COR-L47 (cell line): Measurements from ENCODE around the gene ESR1.
"Not testable (repeated sequence)": the region's sequence is repeated elsewhere in the genome, so short reads cannot be mapped to it uniquely, and the experiment has no call there.

ENCODE experiments used
- DNase-seq: peaks from one replicate; lab custom pipeline; 2025; lab: John Stamatoyannopoulos, UW

The ESR1 gene

GRCh38 chr6:151894426-151894825 lies 86.9 kb downstream of the ESR1 start:
- DNase-seq: not testable (repeated sequence)

DNA sequence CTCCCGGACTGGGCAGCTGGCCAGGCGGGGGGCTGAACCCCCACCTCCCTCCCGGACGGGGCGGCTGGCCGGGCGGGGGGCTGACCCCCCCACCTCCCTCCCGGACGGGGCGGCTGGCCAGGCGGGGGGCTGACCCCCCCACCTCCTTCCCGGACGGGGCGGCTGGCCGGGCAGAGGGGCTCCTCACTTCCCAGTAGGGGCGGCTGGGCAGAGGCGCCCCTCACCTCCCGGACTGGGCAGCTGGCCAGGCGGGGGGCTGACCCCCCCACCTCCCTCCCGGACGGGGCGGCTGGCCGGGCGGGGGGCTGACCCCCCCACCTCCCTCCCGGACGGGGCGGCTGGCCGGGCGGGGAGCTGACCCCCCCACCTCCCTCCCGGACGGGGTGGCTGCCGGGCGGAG lies 91.7 kb downstream of the ESR1 start:
- DNase-seq: not testable (repeated sequence)

DNA sequence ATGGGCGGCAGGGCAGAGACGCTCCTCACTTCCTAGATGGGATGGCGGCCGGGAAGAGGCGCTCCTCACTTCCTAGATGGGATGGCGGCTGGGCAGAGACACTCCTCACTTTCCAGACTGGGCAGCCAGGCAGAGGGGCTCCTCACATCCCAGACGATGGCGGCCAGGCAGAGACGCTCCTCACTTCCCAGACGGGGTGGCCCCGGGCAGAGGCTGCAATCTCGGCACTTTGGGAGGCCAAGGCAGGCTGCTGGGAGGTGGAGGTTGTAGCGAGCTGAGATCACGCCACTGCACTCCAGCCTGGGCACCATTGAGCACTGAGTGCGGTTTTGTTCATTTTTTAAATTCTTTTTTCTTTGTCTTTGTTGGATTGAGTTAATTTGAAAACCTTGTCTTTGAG lies 92.3 kb downstream of the ESR1 start:
- DNase-seq: not testable (repeated sequence)

- no peak for DNase-seq
Observed at GRCh38 chr6:151900256-151900655, 92.8 kb downstream of the ESR1 start.

- DNase-seq: no peak
Observed at GRCh38 chr6:151901009-151901411, 93.5 kb downstream of the ESR1 start.

DNA sequence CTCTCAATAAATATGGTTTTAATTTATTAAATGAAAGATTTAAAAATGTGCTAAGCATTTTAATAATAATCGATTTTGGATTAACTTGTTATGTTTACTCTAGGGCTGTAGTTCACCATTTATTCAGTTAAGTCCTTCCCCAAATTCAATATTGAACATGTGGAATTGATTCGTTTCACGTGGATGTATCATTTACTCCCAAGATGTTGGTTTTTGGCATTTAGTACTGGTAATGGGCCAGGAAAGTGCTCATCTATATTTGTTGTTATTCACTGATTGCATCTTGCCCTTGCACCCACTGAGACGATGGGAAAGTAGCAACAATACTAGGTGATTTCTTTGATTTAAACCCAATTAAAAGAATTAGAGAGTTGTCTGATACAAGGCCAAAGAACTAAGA lies 97.1 kb downstream of the ESR1 start:
- no peak for DNase-seq

DNA sequence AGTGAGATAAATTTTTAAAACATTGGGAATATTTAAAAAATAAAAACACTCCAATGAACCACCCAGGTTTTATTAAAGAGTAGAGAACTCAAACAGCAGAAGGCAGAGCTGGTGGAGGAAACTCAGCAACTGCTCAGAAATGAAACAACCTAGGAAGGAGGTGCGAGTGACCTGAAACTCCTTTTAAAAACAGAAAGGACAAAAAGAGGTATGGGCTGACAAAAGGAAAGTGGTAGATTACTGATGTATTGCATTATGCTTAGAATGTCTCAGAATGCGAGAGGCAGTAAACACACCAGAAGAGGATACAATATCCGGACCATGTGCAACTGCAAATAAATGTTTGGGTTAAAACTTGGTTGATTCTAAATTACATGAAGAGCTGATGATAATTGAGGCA lies 97.6 kb downstream of the ESR1 start:
- no peak for DNase-seq

- DNase-seq: no peak
Observed at GRCh38 chr6:151905854-151906253, 98.4 kb downstream of the ESR1 start.

GRCh38 chr6:151911401-151911800 lies 103.9 kb downstream of the ESR1 start:
- no peak for DNase-seq

DNA sequence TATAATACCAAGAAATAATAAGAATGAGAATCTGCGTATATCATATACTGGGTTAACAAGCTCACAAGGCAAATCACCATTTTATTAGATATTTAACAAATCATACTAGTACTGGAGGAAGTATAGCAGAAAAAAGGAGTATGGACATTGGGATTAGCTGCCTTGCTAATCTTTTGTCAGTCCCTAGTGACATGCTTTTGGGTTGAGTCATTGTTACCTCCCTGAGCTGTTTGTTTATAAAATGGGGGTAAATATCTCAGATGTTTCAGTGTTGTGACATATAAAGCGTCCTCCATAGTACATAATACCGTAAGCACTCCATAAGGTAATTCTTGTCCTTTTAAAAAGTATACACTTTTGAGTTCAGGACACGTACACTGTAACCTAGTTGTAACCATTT lies 107.0 kb downstream of the ESR1 start:
- DNase-seq: no peak

DNA sequence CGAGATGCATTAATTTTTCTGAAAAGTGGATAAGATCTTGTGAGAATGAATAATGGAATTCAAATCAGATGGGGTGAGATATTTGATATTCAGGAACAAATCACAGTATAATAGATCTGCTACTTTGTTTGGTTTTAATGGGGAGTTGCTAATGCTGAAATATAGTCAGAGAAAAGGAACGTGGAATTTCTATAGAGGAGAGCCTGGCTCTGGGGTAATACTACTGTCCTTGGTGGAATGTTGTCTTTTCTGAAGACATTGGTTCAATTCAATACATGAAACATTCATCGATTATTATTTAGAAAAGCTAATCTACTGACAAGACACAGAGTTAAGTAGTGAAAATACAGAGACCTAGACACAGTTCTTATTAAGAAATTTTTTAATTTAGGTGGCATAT lies 108.6 kb downstream of the ESR1 start:
- no peak for DNase-seq

GRCh38 chr6:151916680-151917164 lies 109.2 kb downstream of the ESR1 start:
- no peak for DNase-seq

DNA sequence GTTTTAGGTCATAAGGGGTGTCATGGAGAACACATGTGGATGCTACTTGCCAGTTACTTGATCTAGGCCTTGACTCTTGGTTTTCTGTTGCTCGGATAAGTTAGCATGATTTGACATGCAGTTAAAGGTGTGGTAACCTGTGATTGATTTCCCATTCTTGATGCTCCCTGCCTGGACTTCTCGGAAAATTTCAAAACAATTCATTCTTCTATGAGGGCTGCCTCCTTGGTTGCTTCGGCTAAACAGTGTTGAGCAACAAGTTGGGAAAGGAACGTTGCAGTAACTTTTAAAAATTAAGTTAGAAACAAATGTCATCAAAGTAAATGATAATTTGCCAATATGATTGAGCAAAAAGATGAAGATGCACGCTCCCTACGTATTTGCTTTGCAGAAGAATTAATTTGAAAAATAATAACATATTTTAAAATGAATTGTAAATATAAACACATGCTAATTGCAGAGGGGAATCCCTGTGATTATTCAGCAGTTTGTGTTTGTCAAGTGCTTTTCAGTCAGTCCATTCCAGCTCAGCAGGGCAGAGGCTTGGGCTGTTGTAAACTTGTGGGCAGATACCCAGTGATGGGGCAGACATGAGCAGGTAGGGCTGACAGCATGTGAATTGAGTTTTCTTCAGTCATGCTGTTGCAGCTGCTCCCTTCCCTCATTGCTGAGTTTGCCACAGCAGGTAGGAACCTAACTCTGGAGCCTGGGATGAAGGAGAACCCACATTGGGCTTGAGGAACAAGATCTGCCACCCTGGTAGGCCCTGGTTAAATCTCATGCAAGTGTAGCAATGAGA lies 110.2 kb downstream of the ESR1 start:
- no peak for DNase-seq

GRCh38 chr6:151940307-151940706 lies 132.8 kb downstream of the ESR1 start:
- DNase-seq: no peak

DNA sequence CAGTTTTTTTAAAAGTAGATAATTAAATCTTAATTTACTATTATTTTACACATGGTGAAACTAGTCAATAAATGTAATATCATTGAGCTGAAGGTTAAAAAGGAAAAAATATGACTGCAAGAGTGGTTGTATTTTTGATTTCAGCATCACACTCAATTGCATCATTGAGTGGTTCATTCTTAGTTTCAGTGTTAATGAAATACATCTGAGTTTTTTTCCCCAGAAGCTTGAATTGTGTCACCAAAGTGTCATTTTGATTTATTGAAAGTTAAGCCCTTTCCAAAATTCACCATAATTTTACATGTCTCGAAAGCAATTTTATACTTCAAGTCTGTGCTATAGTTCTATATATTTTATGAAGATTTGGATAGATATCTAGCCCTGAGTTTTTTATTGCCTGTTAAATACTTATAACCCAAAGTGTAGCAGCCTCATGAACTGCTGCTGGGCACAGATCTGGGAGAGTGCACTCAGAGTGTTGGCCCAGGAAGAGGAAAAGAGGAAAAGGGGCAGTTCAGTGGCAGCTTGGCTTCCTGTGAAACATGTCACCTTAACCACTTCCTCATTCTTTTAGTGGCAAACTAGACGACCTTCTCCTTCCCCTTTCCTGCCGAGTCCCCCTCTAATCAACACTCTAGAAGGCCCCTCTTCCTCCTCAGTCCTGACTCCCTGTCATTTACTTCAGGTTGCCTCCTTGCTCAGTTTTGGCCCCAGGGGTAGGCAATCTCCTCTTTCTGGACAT lies 140.7 kb downstream of the ESR1 start:
- DNase-seq: no peak

GRCh38 chr6:151958332-151958731 lies 150.8 kb downstream of the ESR1 start:
- DNase-seq: no peak

- DNase-seq: no peak
Observed at GRCh38 chr6:151959086-151959485, 151.6 kb downstream of the ESR1 start.

DNA sequence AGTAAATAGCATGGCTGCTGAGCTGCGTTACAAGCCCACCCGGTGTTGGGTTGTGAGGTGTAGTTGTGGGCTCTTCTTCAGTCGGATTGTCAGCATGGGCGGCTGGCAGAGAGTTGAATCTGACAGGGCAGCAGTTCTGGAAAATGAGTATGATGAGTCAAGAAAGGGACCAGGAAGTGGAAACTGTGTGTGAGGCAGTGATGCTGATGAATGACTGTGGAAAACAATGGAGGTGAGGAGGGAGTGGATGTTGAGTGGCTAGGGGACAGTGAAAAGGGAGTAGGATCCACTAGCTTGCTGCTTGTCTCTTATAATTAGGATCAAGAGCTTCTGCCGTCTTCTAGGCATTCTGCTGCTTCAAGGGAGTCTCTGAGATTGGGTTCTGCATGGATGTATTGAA lies 154.3 kb downstream of the ESR1 start:
- no peak for DNase-seq

DNA sequence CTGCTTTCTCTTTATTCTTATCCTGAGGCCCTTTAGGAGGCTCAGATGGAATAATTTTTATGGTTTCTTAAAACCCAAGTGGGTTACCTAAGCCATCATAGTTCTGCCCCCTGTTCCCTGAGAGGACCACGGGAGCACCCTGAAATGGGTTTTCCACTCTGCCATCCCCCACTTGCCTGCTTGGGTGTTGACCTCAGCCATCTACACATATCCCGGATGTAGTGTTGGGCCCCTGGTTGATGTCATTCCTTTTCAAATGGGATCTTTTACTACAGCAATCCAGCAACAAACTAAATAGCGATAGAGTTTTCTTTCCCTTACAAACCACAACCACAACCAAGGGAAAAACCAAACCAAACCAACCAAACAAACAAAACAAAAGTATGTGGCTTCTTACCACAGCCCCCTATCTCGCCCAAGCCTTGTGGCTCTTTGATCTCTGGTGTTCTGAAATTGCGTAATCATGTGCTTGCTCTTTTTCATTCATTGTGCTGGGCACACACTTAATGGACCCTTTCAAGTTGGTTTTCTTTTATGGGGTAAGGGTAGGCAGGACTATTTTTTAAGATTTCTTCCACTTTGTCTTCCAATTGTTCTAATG lies 154.9 kb downstream of the ESR1 start:
- no peak for DNase-seq

- no peak for DNase-seq
Observed at GRCh38 chr6:151963001-151963400, 155.5 kb downstream of the ESR1 start.

- not testable (repeated sequence) for DNase-seq
Observed at GRCh38 chr6:151964412-151964811, 156.9 kb downstream of the ESR1 start.

- no peak for DNase-seq
Observed at GRCh38 chr6:151974061-151974617, 166.7 kb downstream of the ESR1 start.

- no peak for DNase-seq
Observed at GRCh38 chr6:151975795-151976194, 168.3 kb downstream of the ESR1 start.
